OCI-LY3 (cell line): ENCODE measurements around the gene PTBP3.
A peak's percentile ranks its signal among the peaks of the same experiment; 100 is the strongest.

Experiments used
- H2AFZ ChIP-seq: fragments of 200-600, 300-600 bp; shearing (Covaris generic); 2 replicates; pipeline ENCODE4 v1.6.0; 2014; ENCODE audit warnings: antibody characterized with exemption, low read depth, low read length
- H3K27ac ChIP-seq: fragments of 200-600, 300-600 bp; sonication (generic); 2 replicates; pipeline ENCODE4 v1.5.1; 2014; ENCODE audit warnings: mild to moderate bottlenecking, low read length, moderate library complexity, mixed read lengths
- H3K27me3 ChIP-seq: fragments of 200-600, 300-600 bp; sonication (generic); 2 replicates; pipeline ENCODE4 v1.6.1; 2014; ENCODE audit warnings: low read depth, low read length, mixed read lengths
- H3K36me3 ChIP-seq: fragments of 200-600, 300-600 bp; sonication (generic); replicated peaks from 2 replicates; pipeline ENCODE3; 2014; ENCODE audit warnings: low read depth, low read length, mixed read lengths
- H3K4me1 ChIP-seq: fragments of 300-600, 200-600 bp; sonication (generic); 2 replicates; pipeline ENCODE4 v1.6.1; 2014; ENCODE audit warnings: low read length, mixed read lengths
- H3K4me2 ChIP-seq: fragments of 200-600, 300-600 bp; sonication (generic); 2 replicates; pipeline ENCODE4 v1.6.1; 2014; ENCODE audit warnings: low read length, mixed read lengths
- H3K4me3 ChIP-seq: fragments of 300-600, 200-600 bp; sonication (generic); 2 replicates; pipeline ENCODE4 v1.5.1; 2014; ENCODE audit warnings: antibody characterized with exemption, mild to moderate bottlenecking, low read length, moderate library complexity
- H3K79me2 ChIP-seq: fragments of 300-600, 200-600 bp; shearing (Covaris generic); 2 replicates; pipeline ENCODE4 v1.6.1; 2014; ENCODE audit warnings: mild to moderate bottlenecking, low read length, mixed read lengths
- H3K9ac ChIP-seq: fragments of 300-600, 200-600 bp; shearing (Covaris generic); 2 replicates; pipeline ENCODE4 v1.6.0; 2014; ENCODE audit warnings: mild to moderate bottlenecking, low read length, moderate library complexity
- H3K9me3 ChIP-seq: fragments of 200-600, 300-600 bp; shearing (Covaris generic); 2 replicates; pipeline ENCODE4 v1.6.1; 2014; ENCODE audit warnings: low read length, mixed read lengths; ENCODE audit not compliant: insufficient read depth
- H4K20me1 ChIP-seq: fragments of 200-600, 300-600 bp; sonication (generic); 2 replicates; pipeline ENCODE4 v1.6.1; 2016; ENCODE audit warnings: low read length, mixed read lengths; ENCODE audit not compliant: insufficient read depth
- EZH2phosphoT487 ChIP-seq: fragments of 200-600 bp; shearing (Covaris generic); IDR thresholded peaks from 2 replicates; pipeline ENCODE4 v1.6.1; 2018; ENCODE audit warnings: antibody characterized with exemption, mixed run types, low read depth
- TF ChIP-seq, protein P1 (sequence below): fragments of 200-600, 300-600 bp; sonication (generic); IDR thresholded peaks from 2 replicates; pipeline ENCODE4 v1.5.1; 2014; ENCODE audit warnings: antibody characterized with exemption, low read length, low read depth

PTBP3 gene, protein sequence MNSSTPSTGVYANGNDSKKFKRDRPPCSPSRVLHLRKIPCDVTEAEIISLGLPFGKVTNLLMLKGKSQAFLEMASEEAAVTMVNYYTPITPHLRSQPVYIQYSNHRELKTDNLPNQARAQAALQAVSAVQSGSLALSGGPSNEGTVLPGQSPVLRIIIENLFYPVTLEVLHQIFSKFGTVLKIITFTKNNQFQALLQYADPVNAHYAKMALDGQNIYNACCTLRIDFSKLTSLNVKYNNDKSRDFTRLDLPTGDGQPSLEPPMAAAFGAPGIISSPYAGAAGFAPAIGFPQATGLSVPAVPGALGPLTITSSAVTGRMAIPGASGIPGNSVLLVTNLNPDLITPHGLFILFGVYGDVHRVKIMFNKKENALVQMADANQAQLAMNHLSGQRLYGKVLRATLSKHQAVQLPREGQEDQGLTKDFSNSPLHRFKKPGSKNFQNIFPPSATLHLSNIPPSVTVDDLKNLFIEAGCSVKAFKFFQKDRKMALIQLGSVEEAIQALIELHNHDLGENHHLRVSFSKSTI

GRCh38 chr9:112332977-112333638 lies at the start of gene PTBP3:
PTBP3 (minus strand) TSS chr9:112333619; CDS start chr9:112297865, 35,754 bp downstream.
- Histone ChIP-seq H3K36me3 (no peaks in the 10 kb centered on the region), H3K4me2 (peak within 1 kb of the TSS; percentile 93), H3K79me2 (peaks cover 43% of the 10 kb centered on the region), H3K27ac (peak within 1 kb of the TSS; percentile 77), H3K4me3 (peak within 1 kb of the TSS; percentile 85), H2AFZ (peak within 1 kb of the TSS; percentile 87), H3K9ac (peak within 1 kb of the TSS; percentile 81), H3K4me1 (peaks cover 18% of the 10 kb centered on the region), H3K9me3 (no peaks in the 10 kb centered on the region), H3K27me3 (no peaks in the 10 kb centered on the region), H4K20me1 (peaks cover 3% of the 10 kb centered on the region; the same call in 1 of the 2 replicates)
- no peak for TF ChIP-seq EZH2phosphoT487
- TF ChIP-seq, protein P1, sequence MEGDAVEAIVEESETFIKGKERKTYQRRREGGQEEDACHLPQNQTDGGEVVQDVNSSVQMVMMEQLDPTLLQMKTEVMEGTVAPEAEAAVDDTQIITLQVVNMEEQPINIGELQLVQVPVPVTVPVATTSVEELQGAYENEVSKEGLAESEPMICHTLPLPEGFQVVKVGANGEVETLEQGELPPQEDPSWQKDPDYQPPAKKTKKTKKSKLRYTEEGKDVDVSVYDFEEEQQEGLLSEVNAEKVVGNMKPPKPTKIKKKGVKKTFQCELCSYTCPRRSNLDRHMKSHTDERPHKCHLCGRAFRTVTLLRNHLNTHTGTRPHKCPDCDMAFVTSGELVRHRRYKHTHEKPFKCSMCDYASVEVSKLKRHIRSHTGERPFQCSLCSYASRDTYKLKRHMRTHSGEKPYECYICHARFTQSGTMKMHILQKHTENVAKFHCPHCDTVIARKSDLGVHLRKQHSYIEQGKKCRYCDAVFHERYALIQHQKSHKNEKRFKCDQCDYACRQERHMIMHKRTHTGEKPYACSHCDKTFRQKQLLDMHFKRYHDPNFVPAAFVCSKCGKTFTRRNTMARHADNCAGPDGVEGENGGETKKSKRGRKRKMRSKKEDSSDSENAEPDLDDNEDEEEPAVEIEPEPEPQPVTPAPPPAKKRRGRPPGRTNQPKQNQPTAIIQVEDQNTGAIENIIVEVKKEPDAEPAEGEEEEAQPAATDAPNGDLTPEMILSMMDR = no peak

GRCh38 chr9:112382501-112383364 lies 49.3 kb upstream of the PTBP3 start:
- peaks cover 14% of the 10 kb centered on the region for H3K4me1 ChIP-seq
- no peak overlapping the region for H3K9ac ChIP-seq
- no peak overlapping the region for H3K4me2 ChIP-seq

GRCh38 chr9:112382066-112382465 lies 48.6 kb upstream of the PTBP3 start:
- Histone ChIP-seq H3K79me2 (peaks cover 4% of the 10 kb centered on the region; the same call in 1 of the 2 replicates), H3K27me3 (no peaks in the 10 kb centered on the region), H3K4me3 (no peak overlapping the region), H3K4me1 (peaks cover 14% of the 10 kb centered on the region), H3K36me3 (no peaks in the 10 kb centered on the region), H3K9ac (no peak overlapping the region), H3K4me2 (no peak overlapping the region), H3K9me3 (no peaks in the 10 kb centered on the region), H4K20me1 (no peaks in the 10 kb centered on the region), H2AFZ (no peak overlapping the region), H3K27ac (no peak overlapping the region)
- TF ChIP-seq, protein P1 = no peak
- TF ChIP-seq EZH2phosphoT487 = no peak

More at GRCh38 chr9:112382501-112383364, 49.3 kb upstream of the PTBP3 start:
- H3K79me2 ChIP-seq = peaks cover 4% of the 10 kb centered on the region; the same call in 1 of the 2 replicates
- H3K36me3 ChIP-seq = no peaks in the 10 kb centered on the region
- H3K4me3 ChIP-seq = no peak overlapping the region
- no peaks in the 10 kb centered on the region for H4K20me1 ChIP-seq
- no peak for TF ChIP-seq EZH2phosphoT487
- TF ChIP-seq, protein P1 = no peak
- H3K27ac ChIP-seq = no peak overlapping the region
- H3K9me3 ChIP-seq = no peaks in the 10 kb centered on the region
- H3K27me3 ChIP-seq = no peaks in the 10 kb centered on the region
- H2AFZ ChIP-seq = no peak overlapping the region
